Activated naive CD4-positive, alpha-beta T cell treated with anti-CD3 and anti-CD28 coated beads, Interleukin-2, amount 50 U/mL, for 24 hours (primary cell): ENCODE results near the gene KRT81.
"Not testable (repeated sequence)": the region's sequence is repeated elsewhere in the genome, so short reads cannot be mapped to it uniquely, and the experiment has no call there.

Experiments used
- H3K27ac Mint-ChIP-seq: one replicate; pipeline ENCODE4 v1.8.0; 2021; ENCODE audit warnings: mild to moderate bottlenecking, mixed read lengths
- H3K27me3 Mint-ChIP-seq: one replicate; pipeline ENCODE4 v1.8.0; 2021; ENCODE audit warnings: mixed read lengths
- H3K36me3 Mint-ChIP-seq: one replicate; pipeline ENCODE4 v1.8.0; 2021; ENCODE audit warnings: mixed read lengths
- H3K4me1 Mint-ChIP-seq: one replicate; pipeline ENCODE4 v1.8.0; 2021; ENCODE audit warnings: mixed read lengths
- H3K4me3 Mint-ChIP-seq: one replicate; pipeline ENCODE4 v1.8.0; 2021; ENCODE audit warnings: mild to moderate bottlenecking, mixed read lengths
- H3K9me3 Mint-ChIP-seq: one replicate; pipeline ENCODE4 v1.8.0; 2021; ENCODE audit warnings: mixed read lengths

Gene KRT81

GRCh38 chr12:52308806-52309425, 17.6 kb upstream of the KRT81 start:
- Mint-ChIP-seq H3K9me3 (no peaks in the 10 kb centered on the region), H3K4me1 (peaks cover 23% of the 10 kb centered on the region), H3K27ac (peak overlapping the region; percentile 65), H3K27me3 (peaks cover 31% of the 10 kb centered on the region), H3K4me3 (peak overlapping the region; percentile 58), H3K36me3 (no peaks in the 10 kb centered on the region)

GRCh38 chr12:52307836-52308805, 16.8 kb upstream of the KRT81 start:
- H3K27me3 Mint-ChIP-seq = peaks cover 31% of the 10 kb centered on the region
- H3K4me1 Mint-ChIP-seq = peaks cover 23% of the 10 kb centered on the region

GRCh38 chr12:52306731-52307130, 15.4 kb upstream of the KRT81 start:
- H3K27me3 Mint-ChIP-seq = peaks cover 28% of the 10 kb centered on the region
- no peaks in the 10 kb centered on the region for H3K9me3 Mint-ChIP-seq
- H3K36me3 Mint-ChIP-seq = no peaks in the 10 kb centered on the region
- H3K4me3 Mint-ChIP-seq = no peak overlapping the region
- peaks cover 23% of the 10 kb centered on the region for H3K4me1 Mint-ChIP-seq
- H3K27ac Mint-ChIP-seq = no peak overlapping the region

More at GRCh38 chr12:52307836-52308805, 16.8 kb upstream of the KRT81 start:
- Mint-ChIP-seq H3K27ac (peak overlapping the region; percentile 65), H3K36me3 (no peaks in the 10 kb centered on the region), H3K9me3 (no peaks in the 10 kb centered on the region), H3K4me3 (peak overlapping the region; percentile 58)

GRCh38 chr12:52305921-52306705, 14.8 kb upstream of the KRT81 start:
- H3K36me3 Mint-ChIP-seq = no peaks in the 10 kb centered on the region
- no peak overlapping the region for H3K4me3 Mint-ChIP-seq
- H3K4me1 Mint-ChIP-seq = peaks cover 23% of the 10 kb centered on the region
- no peak overlapping the region for H3K27ac Mint-ChIP-seq
- peaks cover 26% of the 10 kb centered on the region for H3K27me3 Mint-ChIP-seq
- H3K9me3 Mint-ChIP-seq = no peaks in the 10 kb centered on the region

- Mint-ChIP-seq H3K27me3 (peaks cover 20% of the 10 kb centered on the region), H3K4me1 (peaks cover 23% of the 10 kb centered on the region)
- not testable (repeated sequence) for H3K4me3 Mint-ChIP-seq, H3K9me3 Mint-ChIP-seq, H3K27ac Mint-ChIP-seq, H3K36me3 Mint-ChIP-seq
These were observed 13.6 kb upstream of the KRT81 start for GRCh38 chr12:52304941-52305411.

DNA sequence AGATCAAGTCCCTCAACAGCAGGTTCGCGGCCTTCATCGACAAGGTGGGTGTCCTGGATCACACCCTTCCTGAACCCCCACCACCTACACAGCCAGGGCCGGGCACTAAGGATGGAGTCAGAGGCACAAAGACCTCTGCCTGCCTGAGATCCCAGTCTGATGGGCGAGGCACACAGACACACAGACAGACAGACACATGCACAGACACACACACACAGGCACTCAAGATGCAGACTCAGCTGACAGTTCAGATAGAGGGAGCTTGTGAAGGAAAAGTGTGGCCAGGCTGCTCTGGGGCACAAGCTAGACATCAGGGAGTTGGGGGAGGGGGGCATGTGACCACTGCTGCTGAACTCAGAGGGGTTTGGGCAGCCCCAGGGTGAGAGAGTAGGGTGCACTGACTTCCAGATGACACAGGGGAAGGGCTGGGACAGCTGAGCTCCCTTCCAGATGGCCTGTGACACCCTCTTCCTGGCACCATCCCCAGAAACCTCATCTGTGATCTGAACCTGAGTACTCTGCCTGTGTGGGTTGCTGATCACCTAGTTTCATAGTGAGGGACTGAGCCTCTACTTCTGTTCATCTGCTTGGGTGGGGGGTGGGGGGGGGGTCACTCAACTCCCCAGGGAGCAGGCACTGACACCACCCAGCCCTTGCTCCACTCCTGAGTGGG, 11.0 kb upstream of the KRT81 start:
- not testable (repeated sequence) for H3K4me3 Mint-ChIP-seq, H3K27ac Mint-ChIP-seq, H3K36me3 Mint-ChIP-seq, H3K9me3 Mint-ChIP-seq, H3K27me3 Mint-ChIP-seq
- peaks cover 13% of the 10 kb centered on the region for H3K4me1 Mint-ChIP-seq

- H3K36me3 Mint-ChIP-seq, H3K27ac Mint-ChIP-seq, H3K9me3 Mint-ChIP-seq, H3K27me3 Mint-ChIP-seq, H3K4me3 Mint-ChIP-seq: not testable (repeated sequence)
- peaks cover 13% of the 10 kb centered on the region for H3K4me1 Mint-ChIP-seq
These were observed 10.4 kb upstream of the KRT81 start for GRCh38 chr12:52301721-52302120.

DNA sequence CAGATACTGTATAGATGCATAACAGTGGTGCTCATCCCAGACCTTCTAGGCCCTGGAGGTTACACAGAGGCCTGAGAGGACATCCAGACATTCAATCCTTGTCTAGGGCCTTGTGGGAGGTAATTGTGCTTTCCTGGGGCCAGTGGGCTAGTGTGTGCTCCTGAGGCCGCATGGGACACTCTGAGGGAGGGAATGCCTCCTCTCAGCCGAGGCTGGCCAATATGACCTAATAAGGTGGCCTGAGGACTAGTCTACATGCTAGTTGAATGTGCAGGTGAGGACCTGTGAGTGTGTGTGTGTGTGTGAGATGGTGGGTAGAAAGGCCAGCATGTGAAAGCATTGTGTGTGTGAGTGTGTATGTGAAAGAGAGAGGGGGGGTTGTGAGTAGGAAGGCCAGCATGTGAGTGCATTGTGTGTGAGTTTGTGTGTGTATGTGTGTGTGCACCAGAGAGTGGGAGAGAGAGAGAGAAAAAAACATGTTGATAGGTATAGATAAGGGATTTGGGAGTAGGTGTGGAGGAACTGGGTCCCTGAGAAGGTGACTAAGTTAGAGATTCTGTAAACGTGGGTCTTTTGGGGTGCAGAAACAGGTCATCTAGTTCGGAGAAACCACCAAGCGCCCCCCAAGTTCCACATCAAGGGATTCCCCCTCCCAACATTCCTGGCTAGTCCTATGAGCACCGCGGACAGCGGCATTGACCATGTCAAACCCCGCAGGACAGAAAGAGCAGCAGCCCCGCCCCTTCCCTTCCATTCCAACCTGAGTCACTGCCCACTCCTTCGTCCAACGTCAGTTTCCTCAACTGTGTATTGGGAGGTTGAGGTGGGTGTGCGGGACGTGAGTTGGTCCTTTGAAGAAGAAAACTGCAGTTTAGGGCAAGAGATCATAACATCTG, 9.7 kb upstream of the KRT81 start:
- H3K27me3 Mint-ChIP-seq = peaks cover 1% of the 10 kb centered on the region
- H3K4me3 Mint-ChIP-seq = no peak overlapping the region
- H3K27ac Mint-ChIP-seq = no peak overlapping the region
- H3K9me3 Mint-ChIP-seq = no peaks in the 10 kb centered on the region
- no peaks in the 10 kb centered on the region for H3K36me3 Mint-ChIP-seq
- peaks cover 13% of the 10 kb centered on the region for H3K4me1 Mint-ChIP-seq

- Mint-ChIP-seq H3K4me1 (no peaks in the 10 kb centered on the region), H3K27ac (no peak overlapping the region), H3K27me3 (peaks cover 1% of the 10 kb centered on the region), H3K9me3 (no peaks in the 10 kb centered on the region), H3K4me3 (no peak overlapping the region), H3K36me3 (no peaks in the 10 kb centered on the region)
These were observed 7.4 kb upstream of the KRT81 start for GRCh38 chr12:52298677-52299190.

- no peak overlapping the region for H3K27ac Mint-ChIP-seq
- no peaks in the 10 kb centered on the region for H3K9me3 Mint-ChIP-seq
- peaks cover 1% of the 10 kb centered on the region for H3K27me3 Mint-ChIP-seq
- no peaks in the 10 kb centered on the region for H3K4me1 Mint-ChIP-seq
- no peaks in the 10 kb centered on the region for H3K36me3 Mint-ChIP-seq
- H3K4me3 Mint-ChIP-seq = no peak overlapping the region
These were observed 5.4 kb upstream of the KRT81 start for GRCh38 chr12:52296572-52297215.

- Mint-ChIP-seq H3K27ac (no peak overlapping the region), H3K9me3 (no peaks in the 10 kb centered on the region), H3K4me1 (no peaks in the 10 kb centered on the region), H3K36me3 (no peaks in the 10 kb centered on the region), H3K27me3 (peaks cover 1% of the 10 kb centered on the region), H3K4me3 (no peak overlapping the region)
These were observed 4.3 kb upstream of the KRT81 start for GRCh38 chr12:52295663-52296062.

GRCh38 chr12:52294803-52295202, 3.5 kb upstream of the KRT81 start:
- H3K4me1 Mint-ChIP-seq = no peaks in the 10 kb centered on the region
- no peaks in the 10 kb centered on the region for H3K36me3 Mint-ChIP-seq
- no peak overlapping the region for H3K27ac Mint-ChIP-seq
- peaks cover 1% of the 10 kb centered on the region for H3K27me3 Mint-ChIP-seq
- no peak overlapping the region for H3K4me3 Mint-ChIP-seq
- H3K9me3 Mint-ChIP-seq = no peaks in the 10 kb centered on the region

DNA sequence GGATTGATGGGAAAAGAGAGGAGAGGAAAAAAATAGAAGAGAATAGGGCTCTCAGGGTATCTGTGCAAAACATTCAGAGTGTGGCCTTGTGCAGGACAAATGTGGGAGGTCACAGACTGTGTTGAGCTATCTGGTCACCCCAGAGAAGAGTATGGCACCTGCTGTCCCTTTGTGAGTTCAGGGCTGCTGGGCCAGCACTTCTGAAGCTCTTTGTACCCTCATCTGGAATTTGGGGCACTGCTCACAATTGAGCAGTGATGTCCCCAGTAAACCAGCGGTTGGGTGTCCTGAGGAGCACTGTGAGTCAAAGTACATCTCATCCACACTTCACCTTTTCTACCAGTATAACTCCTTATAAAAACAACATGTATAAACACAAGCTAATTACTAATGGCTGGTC, 2.6 kb upstream of the KRT81 start:
- no peaks in the 10 kb centered on the region for H3K9me3 Mint-ChIP-seq
- H3K36me3 Mint-ChIP-seq = no peaks in the 10 kb centered on the region
- no peak overlapping the region for H3K4me3 Mint-ChIP-seq

More for the DNA sequence above, 2.6 kb upstream of the KRT81 start:
- H3K4me1 Mint-ChIP-seq = no peaks in the 10 kb centered on the region
- no peak overlapping the region for H3K27ac Mint-ChIP-seq
- H3K27me3 Mint-ChIP-seq = peaks cover 1% of the 10 kb centered on the region
